A673 (cell line): ENCODE results near the gene PHRF1. TPM values are rescaled to one million over a fixed set of nuclear protein-coding genes. Genes with fewer than 3 reads are reported as not detected.

Experiments
- BruUV-seq: library from RNA; stranded (reverse); fragments of 400-500 nt; replicated peaks from 2 replicates; lab custom pipeline; 2021; lab: Mats Ljungman, UMichigan
- CTCF ChIA-PET: fragments of 300-600 bp; sonication (Branson Sonifier 250); formaldehyde crosslinking; loops from one replicate; lab custom pipeline; 2022; ENCODE audit warnings: antibody characterized with exemption; lab: Charles Lee
- POLR2A ChIA-PET: fragments of 300-600 bp; sonication (Branson Sonifier 250); formaldehyde crosslinking; loops from one replicate; lab custom pipeline; 2022; ENCODE audit warnings: antibody characterized with exemption; ENCODE audit not compliant: low non-redundant PET; lab: Charles Lee
- DNase-seq: peaks from one replicate; pipeline ENCODE4 v3.0.0-alpha.2; 2015; ENCODE audit warnings: low spot score
- H3K27ac ChIP-seq: fragments of 200-600 bp; sonication (generic); 2 replicates; pipeline ENCODE4 v1.5.1; 2016; ENCODE audit warnings: mixed run types, low read depth, mild to moderate bottlenecking, mixed read lengths, antibody characterized with exemption, low read length; ENCODE audit not compliant: poor library complexity, severe bottlenecking
- H3K27me3 ChIP-seq: fragments of 200-600 bp; sonication (generic); replicated peaks from 2 replicates; pipeline ENCODE4 v1.6.1; 2017; ENCODE audit warnings: mixed run types, low read depth, mild to moderate bottlenecking, mixed read lengths, antibody characterized with exemption, low read length; ENCODE audit not compliant: insufficient read depth, poor library complexity
- H3K36me3 ChIP-seq: fragments of 200-600 bp; sonication (generic); 2 replicates; pipeline ENCODE4 v1.6.1; 2016; ENCODE audit warnings: mixed run types, mild to moderate bottlenecking, mixed read lengths, antibody characterized with exemption, low read length; ENCODE audit not compliant: insufficient read depth, poor library complexity, severe bottlenecking
- H3K4me1 ChIP-seq: fragments of 200-600 bp; sonication (generic); 2 replicates; pipeline ENCODE4 v1.6.1; 2017; ENCODE audit warnings: mixed run types, mild to moderate bottlenecking, mixed read lengths, antibody characterized with exemption, low read length; ENCODE audit not compliant: insufficient read depth, poor library complexity, severe bottlenecking
- H3K4me3 ChIP-seq: fragments of 200-600 bp; sonication (generic); 2 replicates; pipeline ENCODE4 v1.5.1; 2016; ENCODE audit warnings: low read depth, mixed run types, mild to moderate bottlenecking, mixed read lengths, low read length; ENCODE audit not compliant: poor library complexity, severe bottlenecking
- H3K9me3 ChIP-seq: fragments of 200-600 bp; sonication (generic); 2 replicates; pipeline ENCODE4 v1.6.1; 2016; ENCODE audit warnings: mixed run types, low read depth, mild to moderate bottlenecking, mixed read lengths, antibody characterized with exemption, low read length; ENCODE audit not compliant: poor library complexity, severe bottlenecking
- EZH2 ChIP-seq: fragments of 200-600 bp; sonication (generic); IDR thresholded peaks from 2 replicates; pipeline ENCODE4 v1.6.1; 2017; ENCODE audit warnings: borderline replicate concordance, low read depth, mild to moderate bottlenecking, mixed read lengths, antibody characterized with exemption, low read length; ENCODE audit not compliant: poor library complexity, severe bottlenecking
- intact Hi-C: fragments of 100-400 bp; cut with micrococcal nuclease; formaldehyde crosslinking; loops from one replicate; pipeline ENCODE4 v1.10.0; 2022; ENCODE audit not compliant: unreplicated experiment
- total RNA-seq: library from RNA; stranded (reverse); gene quantifications from 2 replicates; pipeline ENCODE4 v1.2.3, GENCODE V29; 2021
- TF ChIP-seq, protein P1 (sequence below): fragments of 300-800, 200-600 bp; sonication (generic); conservative IDR thresholded peaks from 2 replicates; pipeline ENCODE4 v1.5.1; 2017; ENCODE audit warnings: low read depth, mild to moderate bottlenecking, antibody characterized with exemption, low read length, moderate library complexity, mixed read lengths

Gene PHRF1
- total RNA-seq, 1 experiment from 2014 or later = 43.0 TPM

DNA sequence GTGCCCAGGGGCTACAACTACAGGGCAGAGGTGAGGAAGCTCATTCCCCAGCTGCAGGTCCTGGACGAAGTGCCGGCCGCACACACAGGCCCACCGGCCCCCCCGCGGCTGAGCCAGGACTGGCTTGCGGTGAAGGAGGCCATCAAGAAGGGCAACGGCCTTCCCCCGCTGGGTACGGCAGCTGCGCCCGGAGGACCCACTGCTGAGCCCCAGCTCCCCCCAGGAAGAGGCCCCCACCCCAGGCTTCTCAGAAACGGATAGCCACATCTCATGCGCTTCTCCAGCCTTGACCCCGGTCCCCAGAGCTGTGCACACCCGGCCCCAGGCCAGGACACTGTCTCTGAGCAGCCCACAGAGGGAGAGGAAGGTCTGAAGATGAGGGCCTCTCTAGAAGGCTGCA lies 25.1 kb upstream of the PHRF1 start:
- H3K36me3 ChIP-seq = no peaks in the 10 kb centered on the region
- DNase-seq = no peak
- intact Hi-C loops = loop anchor here (10.0 kb wide), 1 partner anchor 174 kb away; no protein-coding TSS in a partner anchor
- no TSS peak for BruUV-seq
- ChIA-PET POLR2A (interaction anchor here (0.6 kb wide), 1 partner anchor 21 kb away, joined by 5 read pairs; no protein-coding TSS in a partner anchor), CTCF (no interaction called here)
- H3K27me3 ChIP-seq = peaks cover 8% of the 10 kb centered on the region
- no peak overlapping the region for H3K4me3 ChIP-seq
- H3K9me3 ChIP-seq = no peaks in the 10 kb centered on the region
- H3K4me1 ChIP-seq = peaks cover 6% of the 10 kb centered on the region
- TF ChIP-seq EZH2 = no peak
- TF ChIP-seq, protein P1, sequence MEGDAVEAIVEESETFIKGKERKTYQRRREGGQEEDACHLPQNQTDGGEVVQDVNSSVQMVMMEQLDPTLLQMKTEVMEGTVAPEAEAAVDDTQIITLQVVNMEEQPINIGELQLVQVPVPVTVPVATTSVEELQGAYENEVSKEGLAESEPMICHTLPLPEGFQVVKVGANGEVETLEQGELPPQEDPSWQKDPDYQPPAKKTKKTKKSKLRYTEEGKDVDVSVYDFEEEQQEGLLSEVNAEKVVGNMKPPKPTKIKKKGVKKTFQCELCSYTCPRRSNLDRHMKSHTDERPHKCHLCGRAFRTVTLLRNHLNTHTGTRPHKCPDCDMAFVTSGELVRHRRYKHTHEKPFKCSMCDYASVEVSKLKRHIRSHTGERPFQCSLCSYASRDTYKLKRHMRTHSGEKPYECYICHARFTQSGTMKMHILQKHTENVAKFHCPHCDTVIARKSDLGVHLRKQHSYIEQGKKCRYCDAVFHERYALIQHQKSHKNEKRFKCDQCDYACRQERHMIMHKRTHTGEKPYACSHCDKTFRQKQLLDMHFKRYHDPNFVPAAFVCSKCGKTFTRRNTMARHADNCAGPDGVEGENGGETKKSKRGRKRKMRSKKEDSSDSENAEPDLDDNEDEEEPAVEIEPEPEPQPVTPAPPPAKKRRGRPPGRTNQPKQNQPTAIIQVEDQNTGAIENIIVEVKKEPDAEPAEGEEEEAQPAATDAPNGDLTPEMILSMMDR = no peak
- no peak overlapping the region for H3K27ac ChIP-seq

GRCh38 chr11:551596-551995 lies 24.7 kb upstream of the PHRF1 start:
- H3K36me3 ChIP-seq = no peaks in the 10 kb centered on the region
- H3K4me3 ChIP-seq = no peak overlapping the region
- ChIA-PET CTCF (no interaction called here), POLR2A (no interaction called here)
- no peak for DNase-seq
- no peak overlapping the region for H3K27ac ChIP-seq
- BruUV-seq = no TSS peak
- H3K9me3 ChIP-seq = no peaks in the 10 kb centered on the region
- H3K4me1 ChIP-seq = peaks cover 6% of the 10 kb centered on the region
- no peak for TF ChIP-seq EZH2
- TF ChIP-seq, protein P1 = no peak
- intact Hi-C loops = loop anchor here (10.0 kb wide), 1 partner anchor 173 kb away; no protein-coding TSS in a partner anchor
- H3K27me3 ChIP-seq = peaks cover 12% of the 10 kb centered on the region

DNA sequence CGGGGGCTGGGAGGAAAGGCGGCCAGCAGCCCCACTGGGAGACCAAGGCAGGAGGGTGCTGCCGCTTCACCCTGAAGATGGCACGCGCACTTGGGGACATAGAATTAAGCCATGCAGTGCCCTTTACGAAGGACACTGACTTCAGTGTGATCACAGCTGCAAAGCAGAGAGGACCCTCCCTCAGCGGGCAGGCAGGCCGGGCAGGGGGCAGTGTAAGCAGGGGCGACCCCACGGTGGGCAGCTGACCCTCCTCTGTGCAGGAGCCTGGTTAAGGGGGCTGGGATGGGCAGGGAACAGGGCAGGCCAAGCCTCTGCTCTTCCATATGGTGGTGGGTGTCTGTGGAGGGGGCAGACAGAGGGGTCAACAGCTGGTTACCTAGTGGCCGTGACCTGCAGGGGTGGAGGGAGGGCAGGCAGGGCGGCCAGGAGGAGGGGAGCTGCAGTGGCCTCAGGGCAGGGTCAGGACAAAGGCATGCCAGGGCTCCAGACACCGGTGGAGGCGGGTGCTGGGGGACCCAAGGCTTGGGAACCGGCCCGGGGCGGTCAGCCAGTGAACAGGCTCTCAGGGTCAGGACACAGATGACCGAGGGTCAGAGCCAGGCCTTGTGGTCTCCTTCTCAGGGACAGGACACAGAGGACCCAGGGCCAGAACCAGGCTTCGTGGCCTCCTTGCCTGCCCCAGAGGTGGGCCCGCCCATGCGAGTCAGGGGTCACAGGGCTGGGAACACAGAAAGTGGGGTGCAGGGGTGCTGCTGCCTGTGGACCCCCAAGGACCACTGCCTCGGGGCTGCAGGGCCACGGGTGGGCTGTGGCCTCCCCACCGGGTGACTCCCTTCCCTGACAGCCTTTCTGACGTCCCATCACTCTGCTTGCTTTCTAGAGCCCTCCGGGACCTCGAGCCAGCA lies 22.9 kb upstream of the PHRF1 start:
- Histone ChIP-seq H3K27me3 (peaks cover 22% of the 10 kb centered on the region), H3K4me3 (no peak overlapping the region), H3K9me3 (no peaks in the 10 kb centered on the region), H3K36me3 (no peaks in the 10 kb centered on the region), H3K4me1 (peaks cover 6% of the 10 kb centered on the region), H3K27ac (no peak overlapping the region)
- ChIA-PET CTCF (no interaction called here), POLR2A (no interaction called here)
- DNase-seq = no peak
- intact Hi-C loops = loop anchor here (10.0 kb wide), 1 partner anchor 171 kb away; no protein-coding TSS in a partner anchor
- no TSS peak for BruUV-seq
- no peak for TF ChIP-seq EZH2
- TF ChIP-seq, protein P1 = no peak
